Measurements from ENCODE around the gene ITGAE. TPM values are rescaled to one million over a fixed set of nuclear protein-coding genes. Genes with fewer than 3 reads are reported as not detected.

Gene ITGAE
- total RNA-seq, 4 donors from 2014 or later = 2.8 to 46.8 (median 14.2) TPM

DNA sequence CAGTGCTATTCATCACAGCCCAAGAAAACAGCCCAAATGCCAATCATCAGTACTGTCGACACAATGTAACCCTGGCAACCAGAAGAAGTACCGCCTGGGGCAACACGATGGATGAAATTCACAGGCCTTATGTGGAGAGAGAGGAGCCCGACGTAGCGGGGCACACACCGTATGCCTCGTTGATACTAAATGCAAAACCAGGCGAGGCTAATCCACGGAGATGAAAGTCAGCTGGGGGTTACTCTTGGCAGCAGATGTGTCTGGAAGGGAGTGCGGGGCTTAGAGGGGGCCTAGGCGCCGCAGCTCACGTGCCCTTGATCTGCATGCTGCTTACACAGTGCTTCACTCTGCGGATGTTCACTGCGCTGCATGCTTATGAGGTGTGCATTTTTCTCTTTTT lies 29.8 kb downstream of the ITGAE start:
- Histone ChIP-seq H3K4me1 (no peaks in the 10 kb centered on the region), H3K9me3 (no peaks in the 10 kb centered on the region), H3K36me3 (no peaks in the 10 kb centered on the region), H3K27ac (no peak overlapping the region), H3K27me3 (no peaks in the 10 kb centered on the region), H3K4me3 (no peak overlapping the region)
- no peak for TF ChIP-seq POLR2A (IDR thresholded peaks at IDR 0.05)
- TF ChIP-seq, protein P1, sequence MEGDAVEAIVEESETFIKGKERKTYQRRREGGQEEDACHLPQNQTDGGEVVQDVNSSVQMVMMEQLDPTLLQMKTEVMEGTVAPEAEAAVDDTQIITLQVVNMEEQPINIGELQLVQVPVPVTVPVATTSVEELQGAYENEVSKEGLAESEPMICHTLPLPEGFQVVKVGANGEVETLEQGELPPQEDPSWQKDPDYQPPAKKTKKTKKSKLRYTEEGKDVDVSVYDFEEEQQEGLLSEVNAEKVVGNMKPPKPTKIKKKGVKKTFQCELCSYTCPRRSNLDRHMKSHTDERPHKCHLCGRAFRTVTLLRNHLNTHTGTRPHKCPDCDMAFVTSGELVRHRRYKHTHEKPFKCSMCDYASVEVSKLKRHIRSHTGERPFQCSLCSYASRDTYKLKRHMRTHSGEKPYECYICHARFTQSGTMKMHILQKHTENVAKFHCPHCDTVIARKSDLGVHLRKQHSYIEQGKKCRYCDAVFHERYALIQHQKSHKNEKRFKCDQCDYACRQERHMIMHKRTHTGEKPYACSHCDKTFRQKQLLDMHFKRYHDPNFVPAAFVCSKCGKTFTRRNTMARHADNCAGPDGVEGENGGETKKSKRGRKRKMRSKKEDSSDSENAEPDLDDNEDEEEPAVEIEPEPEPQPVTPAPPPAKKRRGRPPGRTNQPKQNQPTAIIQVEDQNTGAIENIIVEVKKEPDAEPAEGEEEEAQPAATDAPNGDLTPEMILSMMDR (IDR thresholded peaks at IDR 0.05) = no peak
- intact Hi-C loops (cut with DNase I; ENCODE audit: low total_unique reads) = no loop called here
- no peak for DNase-seq

DNA sequence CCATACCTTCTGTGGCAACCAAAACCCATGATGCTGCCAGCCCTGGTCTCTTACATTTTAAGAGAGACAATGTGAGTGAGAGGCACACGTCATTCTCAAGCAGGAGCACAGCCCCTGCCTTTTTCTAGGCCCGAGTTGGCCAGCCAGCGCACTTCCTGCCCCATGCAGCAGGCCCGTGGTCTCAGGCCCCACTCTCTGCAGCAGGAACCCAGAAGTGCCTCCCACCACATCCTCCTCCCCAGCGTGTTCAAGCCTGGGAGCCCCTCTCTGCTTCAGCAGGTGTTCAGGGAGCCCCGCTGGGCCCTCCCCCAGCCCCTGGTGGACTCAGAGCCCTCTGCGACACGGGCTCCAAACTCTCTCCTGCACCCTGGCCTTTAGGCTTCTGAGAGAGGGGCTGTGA lies 30.5 kb downstream of the ITGAE start:
- no peaks in the 10 kb centered on the region for H3K27me3 ChIP-seq
- H3K36me3 ChIP-seq = no peaks in the 10 kb centered on the region
- no peaks in the 10 kb centered on the region for H3K9me3 ChIP-seq
- DNase-seq = no peak
- H3K4me3 ChIP-seq = no peak overlapping the region
- TF ChIP-seq, protein P1 (IDR thresholded peaks at IDR 0.05) = no peak
- TF ChIP-seq POLR2A (IDR thresholded peaks at IDR 0.05) = no peak
- H3K27ac ChIP-seq = no peak overlapping the region
- intact Hi-C loops (cut with DNase I; ENCODE audit: low total_unique reads) = no loop called here
- no peaks in the 10 kb centered on the region for H3K4me1 ChIP-seq

DNA sequence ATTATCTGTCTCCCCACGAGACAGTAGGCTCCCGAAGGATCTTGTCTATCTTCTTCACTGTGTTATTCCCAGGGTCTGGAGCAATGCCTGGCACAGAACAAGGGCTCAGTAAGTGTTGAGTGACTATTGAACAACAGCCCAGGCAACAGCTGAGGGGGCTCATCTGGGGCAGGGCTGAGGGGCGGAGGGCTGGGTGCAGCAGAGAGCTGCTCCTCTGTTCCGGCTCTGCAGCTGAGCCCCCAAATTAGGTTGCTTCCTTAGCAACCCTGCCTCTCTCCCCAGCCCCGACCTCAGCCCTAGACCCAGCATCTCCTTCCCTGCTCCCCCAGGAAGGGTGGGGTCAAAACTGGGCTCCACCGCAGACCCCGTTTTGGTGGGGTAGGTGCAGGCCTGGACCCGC lies 32.2 kb downstream of the ITGAE start:
- Histone ChIP-seq H3K36me3 (no peaks in the 10 kb centered on the region), H3K4me1 (no peaks in the 10 kb centered on the region), H3K27me3 (no peaks in the 10 kb centered on the region), H3K27ac (no peak overlapping the region), H3K4me3 (no peak overlapping the region), H3K9me3 (no peaks in the 10 kb centered on the region)
- intact Hi-C loops (cut with DNase I; ENCODE audit: low total_unique reads) = no loop called here
- no peak for DNase-seq
- no peak for TF ChIP-seq POLR2A (IDR thresholded peaks at IDR 0.05)
- TF ChIP-seq, protein P1 (IDR thresholded peaks at IDR 0.05) = no peak

DNA sequence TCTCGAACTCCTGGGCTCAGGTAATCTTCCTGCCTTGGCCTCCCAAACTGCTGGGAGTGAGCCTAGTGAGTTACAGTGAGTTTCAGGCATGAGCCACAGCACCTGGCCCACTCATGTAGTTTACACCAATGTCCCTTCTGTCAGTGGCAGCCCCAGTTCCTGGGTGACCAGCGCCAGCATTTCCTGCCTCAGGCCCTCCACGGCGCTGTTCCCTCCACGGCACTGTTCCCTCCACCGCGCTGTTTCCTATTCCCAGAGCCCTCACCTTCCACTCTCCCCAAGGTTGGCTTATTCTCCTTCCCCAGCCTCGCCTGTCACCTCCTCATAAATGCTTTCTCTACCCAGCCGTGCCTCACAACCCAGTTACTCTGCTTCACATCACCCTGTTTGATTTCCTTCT lies 32.6 kb downstream of the ITGAE start:
- Histone ChIP-seq H3K27ac (no peak overlapping the region), H3K4me1 (no peaks in the 10 kb centered on the region), H3K36me3 (no peaks in the 10 kb centered on the region), H3K4me3 (no peak overlapping the region), H3K27me3 (no peaks in the 10 kb centered on the region), H3K9me3 (no peaks in the 10 kb centered on the region)
- intact Hi-C loops (cut with DNase I; ENCODE audit: low total_unique reads) = no loop called here
- no peak for DNase-seq
- TF ChIP-seq, protein P1 (IDR thresholded peaks at IDR 0.05) = no peak
- TF ChIP-seq POLR2A (IDR thresholded peaks at IDR 0.05) = no peak

DNA sequence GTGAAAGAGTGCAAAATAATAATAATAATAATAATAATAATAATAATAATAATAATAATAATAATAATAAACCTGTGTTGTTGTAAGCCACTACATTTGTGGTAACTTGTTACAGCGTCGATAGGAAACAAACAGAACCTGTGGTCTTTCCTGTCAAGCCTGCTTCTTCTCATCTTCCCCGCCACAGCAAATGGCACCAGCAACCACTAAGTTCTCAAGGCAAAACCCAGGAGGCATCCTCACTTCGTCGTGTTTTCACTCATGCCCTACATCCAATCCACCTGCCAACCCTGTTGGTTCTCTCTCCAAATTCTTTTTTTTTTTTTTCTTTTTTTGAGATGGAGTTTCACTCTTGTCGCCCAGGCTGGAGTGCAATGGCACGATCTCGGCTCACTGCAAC lies 34.2 kb downstream of the ITGAE start:
- no peak for DNase-seq
- H3K27me3 ChIP-seq = no peaks in the 10 kb centered on the region
- no peak overlapping the region for H3K4me3 ChIP-seq
- no peak overlapping the region for H3K27ac ChIP-seq
- H3K36me3 ChIP-seq = no peaks in the 10 kb centered on the region
- intact Hi-C loops (cut with DNase I; ENCODE audit: low total_unique reads) = no loop called here
- H3K4me1 ChIP-seq = no peaks in the 10 kb centered on the region
- H3K9me3 ChIP-seq = no peaks in the 10 kb centered on the region
- TF ChIP-seq, protein P1 (IDR thresholded peaks at IDR 0.05) = no peak
- TF ChIP-seq POLR2A (IDR thresholded peaks at IDR 0.05) = no peak
